ENCODE measurements around the gene RBM28. TPM values are rescaled to one million over a fixed set of nuclear protein-coding genes. Genes with fewer than 3 reads are reported as not detected.
"Not testable (repeated sequence)": the region's sequence is repeated elsewhere in the genome, so short reads cannot be mapped to it uniquely, and the experiment has no call there.

Gene RBM28
- total RNA-seq, 1 donor from 2014 or later = 67.7 TPM

- intact Hi-C loops (cut with micrococcal nuclease) = no loop called here
- no peaks in the 10 kb centered on the region for H3K36me3 Mint-ChIP-seq (ENCODE audit: low read depth)
- no peaks in the 10 kb centered on the region for H3K27me3 Mint-ChIP-seq (ENCODE audit: low read depth)
Measured at GRCh38 chr7:128284102-128284501, 59.6 kb downstream of the RBM28 start.

GRCh38 chr7:128281605-128282380 is 61.9 kb downstream of the RBM28 start:
- Mint-ChIP-seq H3K9me3 (peaks cover 11% of the 10 kb centered on the region), H3K27me3 (ENCODE audit: low read depth) (no peaks in the 10 kb centered on the region), H3K36me3 (ENCODE audit: low read depth) (no peaks in the 10 kb centered on the region), H3K27ac (no peak overlapping the region), H3K4me3 (ENCODE audit: low read depth) (no peak overlapping the region), H3K4me1 (ENCODE audit: low read depth) (no peaks in the 10 kb centered on the region)
- DNase-seq (ENCODE audit: low spot score) = no peak
- intact Hi-C loops (cut with micrococcal nuclease) = no loop called here

More at GRCh38 chr7:128284102-128284501, 59.6 kb downstream of the RBM28 start:
- H3K9me3 Mint-ChIP-seq = peaks cover 11% of the 10 kb centered on the region
- H3K4me3 Mint-ChIP-seq (ENCODE audit: low read depth) = no peak overlapping the region
- no peak overlapping the region for H3K27ac Mint-ChIP-seq
- no peak for DNase-seq (ENCODE audit: low spot score)
- H3K4me1 Mint-ChIP-seq (ENCODE audit: low read depth) = no peaks in the 10 kb centered on the region

- H3K4me3 Mint-ChIP-seq (ENCODE audit: low read depth); H3K27ac Mint-ChIP-seq; intact Hi-C loops (cut with micrococcal nuclease); H3K4me1 Mint-ChIP-seq (ENCODE audit: low read depth); DNase-seq (ENCODE audit: low spot score); H3K36me3 Mint-ChIP-seq (ENCODE audit: low read depth); H3K27me3 Mint-ChIP-seq (ENCODE audit: low read depth): not testable (repeated sequence)
- peaks cover 11% of the 10 kb centered on the region for H3K9me3 Mint-ChIP-seq
Measured at GRCh38 chr7:128280451-128280850, 63.3 kb downstream of the RBM28 start.

- Mint-ChIP-seq H3K27ac (no peak overlapping the region), H3K9me3 (peaks cover 11% of the 10 kb centered on the region), H3K4me1 (ENCODE audit: low read depth) (no peaks in the 10 kb centered on the region), H3K27me3 (ENCODE audit: low read depth) (no peaks in the 10 kb centered on the region), H3K4me3 (ENCODE audit: low read depth) (no peak overlapping the region), H3K36me3 (ENCODE audit: low read depth) (no peaks in the 10 kb centered on the region)
- DNase-seq (ENCODE audit: low spot score) = no peak
- intact Hi-C loops (cut with micrococcal nuclease) = no loop called here
Measured at GRCh38 chr7:128279124-128279713, 64.5 kb downstream of the RBM28 start.

- DNase-seq (ENCODE audit: low spot score) = no peak
- intact Hi-C loops (cut with micrococcal nuclease) = no loop called here
- Mint-ChIP-seq H3K27me3 (ENCODE audit: low read depth) (no peaks in the 10 kb centered on the region), H3K9me3 (peaks cover 11% of the 10 kb centered on the region), H3K4me3 (ENCODE audit: low read depth) (no peak overlapping the region), H3K27ac (no peak overlapping the region), H3K36me3 (ENCODE audit: low read depth) (no peaks in the 10 kb centered on the region), H3K4me1 (ENCODE audit: low read depth) (no peaks in the 10 kb centered on the region)
Measured at GRCh38 chr7:128278366-128278765, 65.3 kb downstream of the RBM28 start.

- no peaks in the 10 kb centered on the region for H3K36me3 Mint-ChIP-seq (ENCODE audit: low read depth)
- intact Hi-C loops (cut with micrococcal nuclease) = no loop called here
- H3K4me3 Mint-ChIP-seq (ENCODE audit: low read depth) = no peak overlapping the region
- no peaks in the 10 kb centered on the region for H3K4me1 Mint-ChIP-seq (ENCODE audit: low read depth)
- no peak overlapping the region for H3K27ac Mint-ChIP-seq
- no peak for DNase-seq (ENCODE audit: low spot score)
- peaks cover 10% of the 10 kb centered on the region for H3K27me3 Mint-ChIP-seq (ENCODE audit: low read depth)
- peaks cover 9% of the 10 kb centered on the region for H3K9me3 Mint-ChIP-seq
Measured at GRCh38 chr7:128275681-128276080, 68.0 kb downstream of the RBM28 start.

- no peak overlapping the region for H3K27ac Mint-ChIP-seq
- H3K27me3 Mint-ChIP-seq (ENCODE audit: low read depth) = peaks cover 12% of the 10 kb centered on the region
- intact Hi-C loops (cut with micrococcal nuclease) = no loop called here
- H3K4me1 Mint-ChIP-seq (ENCODE audit: low read depth) = no peaks in the 10 kb centered on the region
- no peaks in the 10 kb centered on the region for H3K36me3 Mint-ChIP-seq (ENCODE audit: low read depth)
- DNase-seq (ENCODE audit: low spot score) = no peak
- H3K9me3 Mint-ChIP-seq = peaks cover 6% of the 10 kb centered on the region
- H3K4me3 Mint-ChIP-seq (ENCODE audit: low read depth) = no peak overlapping the region
Measured at GRCh38 chr7:128274884-128275603, 68.7 kb downstream of the RBM28 start.

GRCh38 chr7:128274246-128274883 is 69.3 kb downstream of the RBM28 start:
- Mint-ChIP-seq H3K4me1 (ENCODE audit: low read depth) (no peaks in the 10 kb centered on the region), H3K4me3 (ENCODE audit: low read depth) (no peak overlapping the region), H3K9me3 (no peaks in the 10 kb centered on the region), H3K36me3 (ENCODE audit: low read depth) (no peaks in the 10 kb centered on the region), H3K27me3 (ENCODE audit: low read depth) (peaks cover 16% of the 10 kb centered on the region), H3K27ac (no peak overlapping the region)
- no peak for DNase-seq (ENCODE audit: low spot score)
- intact Hi-C loops (cut with micrococcal nuclease) = no loop called here

- no peaks in the 10 kb centered on the region for H3K4me1 Mint-ChIP-seq (ENCODE audit: low read depth)
- H3K36me3 Mint-ChIP-seq (ENCODE audit: low read depth) = no peaks in the 10 kb centered on the region
- H3K9me3 Mint-ChIP-seq = no peaks in the 10 kb centered on the region
- H3K4me3 Mint-ChIP-seq (ENCODE audit: low read depth) = no peak overlapping the region
- intact Hi-C loops (cut with micrococcal nuclease) = no loop called here
- no peak for DNase-seq (ENCODE audit: low spot score)
- peaks cover 23% of the 10 kb centered on the region for H3K27me3 Mint-ChIP-seq (ENCODE audit: low read depth)
- no peak overlapping the region for H3K27ac Mint-ChIP-seq
Measured at GRCh38 chr7:128271942-128272481, 71.7 kb downstream of the RBM28 start.

- Mint-ChIP-seq H3K27me3 (ENCODE audit: low read depth) (peaks cover 23% of the 10 kb centered on the region), H3K4me1 (ENCODE audit: low read depth) (no peaks in the 10 kb centered on the region), H3K27ac (no peak overlapping the region), H3K9me3 (no peaks in the 10 kb centered on the region), H3K36me3 (ENCODE audit: low read depth) (no peaks in the 10 kb centered on the region), H3K4me3 (ENCODE audit: low read depth) (no peak overlapping the region)
- intact Hi-C loops (cut with micrococcal nuclease) = no loop called here
- DNase-seq (ENCODE audit: low spot score) = no peak
Measured at GRCh38 chr7:128271471-128271941, 72.2 kb downstream of the RBM28 start.

- Mint-ChIP-seq H3K27ac (no peak overlapping the region), H3K27me3 (ENCODE audit: low read depth) (peaks cover 23% of the 10 kb centered on the region), H3K36me3 (ENCODE audit: low read depth) (no peaks in the 10 kb centered on the region), H3K4me1 (ENCODE audit: low read depth) (no peaks in the 10 kb centered on the region), H3K4me3 (ENCODE audit: low read depth) (no peak overlapping the region), H3K9me3 (no peaks in the 10 kb centered on the region)
- intact Hi-C loops (cut with micrococcal nuclease) = no loop called here
- no peak for DNase-seq (ENCODE audit: low spot score)
Measured at GRCh38 chr7:128270826-128271272, 72.9 kb downstream of the RBM28 start.

- H3K4me3 Mint-ChIP-seq (ENCODE audit: low read depth) = no peak overlapping the region
- H3K27ac Mint-ChIP-seq = no peak overlapping the region
- intact Hi-C loops (cut with micrococcal nuclease) = no loop called here
- DNase-seq (ENCODE audit: low spot score) = no peak
- H3K4me1 Mint-ChIP-seq (ENCODE audit: low read depth) = no peaks in the 10 kb centered on the region
- H3K27me3 Mint-ChIP-seq (ENCODE audit: low read depth) = peaks cover 23% of the 10 kb centered on the region
- no peaks in the 10 kb centered on the region for H3K9me3 Mint-ChIP-seq
- no peaks in the 10 kb centered on the region for H3K36me3 Mint-ChIP-seq (ENCODE audit: low read depth)
Measured at GRCh38 chr7:128268233-128268632, 75.5 kb downstream of the RBM28 start.
